GM18526 (cell line): ENCODE measurements around the gene NBAS.

ENCODE experiments used
- POLR2A ChIP-seq: IDR thresholded peaks from 3 replicates; pipeline ENCODE4 v1.6.1; 2011; ENCODE audit not compliant: insufficient read length; ENCODE audit errors: extremely low read depth

Gene NBAS

DNA sequence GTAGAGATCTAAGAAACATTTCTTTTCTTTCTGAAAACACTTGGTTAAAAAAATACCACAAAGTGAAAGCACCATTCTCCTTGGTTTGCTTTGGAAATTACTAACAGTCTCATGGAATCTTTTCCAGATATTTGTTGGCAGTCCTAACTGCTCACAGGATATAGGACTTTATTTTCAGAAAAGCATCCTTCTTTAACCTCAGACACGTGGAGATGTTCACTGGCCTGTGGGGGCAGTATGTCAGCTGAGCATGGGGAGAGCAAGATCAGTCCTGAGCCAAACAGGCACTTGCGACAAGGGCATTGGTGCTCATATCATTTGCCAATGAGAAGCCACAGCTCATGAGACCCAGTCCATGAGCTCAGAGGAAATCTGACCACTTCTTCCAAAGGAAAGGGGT lies 371.9 kb downstream of the NBAS start:
- no peak for TF ChIP-seq POLR2A

GRCh38 chr2:15187702-15188101 lies 373.4 kb downstream of the NBAS start:
- no peak for TF ChIP-seq POLR2A

- TF ChIP-seq POLR2A, result no peak
Observed at GRCh38 chr2:15186118-15186517, 375.0 kb downstream of the NBAS start.

DNA sequence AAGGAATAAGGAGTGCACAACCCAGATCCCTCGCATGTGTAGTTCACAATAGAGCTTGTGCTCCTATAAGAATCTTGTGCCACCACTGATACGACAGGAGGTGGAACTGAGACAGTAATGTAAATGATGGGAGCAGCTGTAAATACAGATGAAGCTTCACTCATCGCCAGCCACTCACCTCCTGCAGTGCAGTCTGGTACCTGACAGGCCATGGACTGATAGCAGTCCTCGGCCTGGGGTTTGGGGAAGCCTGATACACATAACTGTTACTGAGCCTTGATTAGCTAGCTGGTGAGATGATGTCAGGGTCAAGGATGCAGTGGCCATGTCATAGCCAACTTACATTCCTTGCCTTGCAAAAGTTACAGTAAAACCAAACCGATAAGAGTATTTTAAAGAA lies 376.6 kb downstream of the NBAS start:
- no peak for TF ChIP-seq POLR2A

- no peak for TF ChIP-seq POLR2A
Observed at GRCh38 chr2:15182275-15182674, 378.9 kb downstream of the NBAS start.

DNA sequence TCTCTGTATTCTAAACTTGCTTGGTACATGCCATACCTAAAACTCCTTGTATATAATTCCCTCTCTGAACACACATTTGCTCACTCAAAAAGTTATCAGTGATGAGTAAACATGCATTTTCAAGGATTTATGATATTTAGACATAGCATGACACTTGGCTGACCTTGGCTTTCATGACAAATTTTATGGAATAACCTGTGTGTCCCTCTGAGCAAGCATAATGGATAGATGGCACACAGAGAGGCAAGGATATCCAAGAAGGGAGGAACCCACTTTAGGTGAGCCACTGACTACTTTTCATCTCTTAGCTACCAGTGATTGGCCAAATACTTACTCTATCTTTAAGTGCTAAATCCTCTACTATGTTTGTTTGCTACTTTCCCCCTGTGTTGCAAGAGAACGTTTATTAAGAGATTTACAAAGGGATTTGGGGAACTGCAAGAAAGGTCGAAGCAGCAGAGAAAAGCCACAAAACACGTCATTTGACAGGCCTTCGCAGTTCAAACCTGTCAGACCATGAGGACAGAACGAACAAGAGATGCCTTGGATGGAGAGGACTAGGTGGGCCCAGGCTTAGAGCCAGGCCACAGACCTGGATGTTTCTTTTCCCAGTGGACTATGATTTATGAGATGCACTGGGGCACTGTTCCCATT lies 379.9 kb downstream of the NBAS start:
- no peak for TF ChIP-seq POLR2A

GRCh38 chr2:15180379-15180778 lies 380.8 kb downstream of the NBAS start:
- no peak for TF ChIP-seq POLR2A

GRCh38 chr2:15178946-15179345 lies 382.2 kb downstream of the NBAS start:
- no peak for TF ChIP-seq POLR2A

- TF ChIP-seq POLR2A, result no peak
Observed at GRCh38 chr2:15177103-15177502, 384.0 kb downstream of the NBAS start.

DNA sequence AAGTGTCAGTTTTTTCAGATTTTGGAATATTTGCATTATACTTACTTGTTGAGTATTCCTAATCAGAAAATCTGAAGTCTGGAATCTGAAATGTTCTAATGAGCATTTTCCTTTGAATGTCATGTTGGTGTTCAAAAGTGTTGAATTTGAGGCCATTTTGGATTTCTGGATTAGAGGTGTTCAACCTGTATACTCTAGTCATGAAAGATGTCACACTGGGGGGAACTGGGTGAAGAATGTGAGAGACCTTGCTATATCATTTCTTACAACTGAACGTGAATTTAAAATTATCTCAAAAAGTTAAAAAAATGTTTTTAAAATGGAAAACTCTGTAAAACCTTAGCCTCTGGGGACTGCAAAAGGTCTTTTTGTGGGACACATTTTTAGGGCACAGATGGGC lies 384.5 kb downstream of the NBAS start:
- no peak for TF ChIP-seq POLR2A

GRCh38 chr2:15174567-15174966 lies 386.6 kb downstream of the NBAS start:
- TF ChIP-seq POLR2A, result no peak

- TF ChIP-seq POLR2A, result no peak
Observed at GRCh38 chr2:15173501-15173900, 387.6 kb downstream of the NBAS start.

GRCh38 chr2:15172825-15173224 lies 388.3 kb downstream of the NBAS start:
- TF ChIP-seq POLR2A, result no peak

DNA sequence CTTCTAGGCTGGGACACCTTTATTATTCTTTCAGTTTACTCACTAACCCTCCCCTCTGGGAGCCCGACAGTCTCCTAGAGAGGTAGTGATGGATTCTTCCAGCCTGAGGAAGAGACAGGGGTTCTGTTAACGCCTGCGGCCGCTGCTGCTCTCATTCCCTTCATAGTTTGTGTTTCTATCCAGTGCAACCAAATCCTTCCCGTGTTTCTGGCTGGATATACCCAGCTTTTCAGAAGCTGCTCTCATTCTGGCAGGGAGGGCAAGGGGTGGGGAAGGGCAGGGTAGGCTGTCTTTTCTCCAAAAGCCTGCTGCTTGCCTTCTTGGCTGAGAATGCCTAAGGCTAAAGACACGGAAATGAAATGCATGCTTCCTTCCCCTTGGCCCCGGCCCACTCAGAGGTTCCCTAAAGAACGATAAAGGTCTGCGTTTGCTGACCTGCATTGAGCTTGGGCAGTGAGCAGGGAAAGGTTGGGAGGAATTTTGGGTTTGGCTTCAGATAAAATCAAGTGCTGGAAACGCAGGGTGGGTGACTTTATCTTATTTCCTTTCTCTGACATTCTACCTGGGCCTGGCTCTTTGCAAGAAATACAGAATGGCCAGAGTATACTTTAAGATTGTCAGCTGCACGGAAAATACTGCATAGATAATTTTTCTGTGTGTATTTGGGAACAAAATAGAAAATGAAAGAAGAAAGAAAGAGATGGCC lies 390.9 kb downstream of the NBAS start:
- no peak for TF ChIP-seq POLR2A

DNA sequence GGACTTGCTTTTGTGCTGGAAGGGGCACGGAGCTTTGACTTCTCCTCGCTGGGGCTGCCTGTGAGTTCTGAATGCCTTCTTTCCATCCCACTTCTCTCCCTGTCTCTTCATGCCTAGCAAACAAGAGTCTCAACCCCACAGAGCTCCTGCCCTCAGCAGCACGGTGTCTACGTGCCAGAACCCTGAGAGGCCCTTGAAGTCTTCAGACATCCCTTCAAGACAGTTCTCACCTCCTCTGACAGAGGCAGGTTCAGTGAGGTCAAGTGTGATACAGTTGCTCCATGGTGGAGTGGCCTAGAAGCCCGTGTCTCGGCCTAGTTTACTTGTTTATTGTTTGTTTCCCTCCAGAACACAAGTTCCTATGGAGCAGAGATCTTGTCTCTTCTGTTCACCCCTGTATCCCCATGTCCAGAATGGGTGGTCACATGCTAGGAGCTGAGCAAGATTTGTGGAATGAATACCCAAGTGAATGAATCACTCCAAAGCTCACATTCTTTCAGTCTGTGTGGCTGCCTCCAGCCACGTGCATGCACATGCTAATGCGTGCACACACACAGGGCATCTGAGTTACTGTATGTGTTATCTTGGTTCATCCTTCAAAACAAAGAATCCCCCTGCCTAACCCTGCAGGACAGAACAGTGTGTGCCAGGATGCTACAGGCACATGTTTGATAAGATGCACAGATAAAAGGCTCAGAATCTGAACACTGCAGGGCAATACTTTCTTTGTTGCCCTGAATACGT lies 391.6 kb downstream of the NBAS start:
- no peak for TF ChIP-seq POLR2A

- TF ChIP-seq POLR2A, result no peak
Observed at GRCh38 chr2:15168116-15168515, 393.0 kb downstream of the NBAS start.
